K562 (cell line): ENCODE data around the gene NDUFAB1. TPM values are rescaled to one million over a fixed set of nuclear protein-coding genes. Genes with fewer than 3 reads are reported as not detected.

Experiments used
- ATAC-seq: fragments of 200-7000 bp; cut with Tn5 transposase; 3 replicates; pipeline ENCODE4 v1.9.1; 2020; ENCODE audit warnings: moderate library complexity
- BruUV-seq: library from RNA; stranded (reverse); fragments of 400-500 nt; replicated peaks from 2 replicates; lab custom pipeline; 2021; lab: Mats Ljungman, UMichigan
- CTCF ChIA-PET: fragments of 300-600 bp; formaldehyde crosslinking; extraction: SDS; loops from one replicate; lab custom pipeline; 2021; ENCODE audit warnings: low intra/inter-chr PET ratio; lab: Yijun Ruan, JAX
- POLR2A ChIA-PET: fragments of 300-600, 350-650 bp; sonication (Branson Sonifier 250); formaldehyde crosslinking; extraction: SDS; loops from one replicate; lab custom pipeline; 2021; ENCODE audit warnings: antibody characterized with exemption, inconsistent platforms; lab: Yijun Ruan, JAX
- DNase-seq, 4 experiments: peaks; one replicate each; pipeline versions ENCODE4 v3.0.0 to v3.0.0-alpha.2; 2011 to 2018; ENCODE audit warnings: low spot score in 3 of 4, mixed read lengths in 3 of 4; ENCODE audit errors: extremely low read depth in 1 of 4
- FAIRE-seq: peaks from 2 replicates; lab custom pipeline; 2011; peaks lifted over from hg19 to GRCh38; lab: Jason Lieb, UNC
- H2AFZ ChIP-seq: 2 replicates; pipeline ENCODE4 v1.6.0; 2011; ENCODE audit warnings: low read depth, low read length, control low read depth, inconsistent platforms
- H3K27ac ChIP-seq: fragments of 200-600 bp; 3 replicates; pipeline ENCODE4 v1.8.0; 2011; ENCODE audit warnings: low read depth, mild to moderate bottlenecking, control low read depth, inconsistent platforms, low read length, moderate library complexity, mixed read lengths; ENCODE audit errors: extremely low read depth
- H3K27me3 ChIP-seq, 2 experiments: fragments of 300-600 bp in 1 of 2; 2 replicates in 1 of 2; 3 replicates in 1 of 2; pipeline versions ENCODE4 v1.6.0 to v1.8.0; 2011; ENCODE audit warnings: inconsistent platforms in 2 of 2, low read length in 2 of 2, mild to moderate bottlenecking in 1 of 2, mixed read lengths in 1 of 2, moderate library complexity in 1 of 2; ENCODE audit not compliant: control insufficient read depth in 2 of 2, insufficient read depth in 2 of 2
- H3K36me3 ChIP-seq: fragments of 300-600 bp; 3 replicates; pipeline ENCODE4 v1.8.0; 2011; ENCODE audit warnings: mild to moderate bottlenecking, low read length, inconsistent platforms; ENCODE audit not compliant: control insufficient read depth, insufficient read depth
- H3K4me1 ChIP-seq, 2 experiments: fragments of 200-600 bp in 1 of 2; replicated peaks in 1 of 2; 2 replicates in 1 of 2; 3 replicates in 1 of 2; pipeline versions ENCODE4 v1.5.1 to v1.8.0; 2011; ENCODE audit warnings: inconsistent platforms in 2 of 2, low read length in 2 of 2, mild to moderate bottlenecking in 1 of 2, mixed read lengths in 1 of 2, moderate library complexity in 1 of 2; ENCODE audit not compliant: control insufficient read depth in 2 of 2, insufficient read depth in 2 of 2
- H3K4me2 ChIP-seq: 2 replicates; pipeline ENCODE4 v1.6.1; 2011; ENCODE audit warnings: low read length, control low read depth, inconsistent platforms, mixed read lengths; ENCODE audit not compliant: insufficient read depth
- H3K4me3 ChIP-seq: fragments of 200-600 bp; sonication (generic), shearing (Covaris generic); 2 replicates; pipeline ENCODE4 v1.5.1; 2016; ENCODE audit warnings: control low read depth, inconsistent platforms
- H3K79me2 ChIP-seq: fragments of 200-600 bp; 3 replicates; pipeline ENCODE4 v1.8.0; 2011; ENCODE audit warnings: low read length, inconsistent platforms; ENCODE audit not compliant: control insufficient read depth, insufficient read depth
- H3K9ac ChIP-seq, 2 experiments: 2 replicates each; pipeline versions ENCODE4 v1.6.0 to v1.6.1; 2011; ENCODE audit warnings: low read depth in 2 of 2, low read length in 2 of 2, control low read depth in 1 of 2, inconsistent platforms in 1 of 2, mild to moderate bottlenecking in 1 of 2, mixed read lengths in 1 of 2; ENCODE audit not compliant: insufficient read depth in 1 of 2
- H3K9me1 ChIP-seq: one replicate; pipeline ENCODE4 v1.6.0; 2011; ENCODE audit warnings: inconsistent platforms, mild to moderate bottlenecking, low read length, moderate library complexity; ENCODE audit not compliant: control insufficient read depth, insufficient read depth
- H3K9me3 ChIP-seq: replicated peaks from 2 replicates; pipeline ENCODE4 v1.5.1; 2011; ENCODE audit warnings: low read depth, low read length, inconsistent platforms; ENCODE audit not compliant: control insufficient read depth, insufficient read depth
- H4K20me1 ChIP-seq: replicated peaks from 2 replicates; pipeline ENCODE4 v1.6.1; 2011; ENCODE audit warnings: low read length, inconsistent platforms, mixed read lengths; ENCODE audit not compliant: control insufficient read depth, insufficient read depth
- ESRRB ChIP-seq: fragments of 250-450 bp; sonication (Bioruptor Pico); IDR thresholded peaks from 2 replicates; pipeline ENCODE4 v1.5.0; 2020; ENCODE audit warnings: mild to moderate bottlenecking, moderate library complexity, borderline replicate concordance
- ETV5 ChIP-seq: sonication (generic); formaldehyde crosslinking; IDR thresholded peaks from 2 replicates; pipeline ENCODE4 v1.4.0; 2020; ENCODE audit warnings: low read depth, mild to moderate bottlenecking, missing genetic modification reagents
- ETV6 ChIP-seq, 3 experiments: fragments of 150-350 bp in 1 of 3; sonication (generic) in 1 of 3; formaldehyde crosslinking in 1 of 3; IDR thresholded peaks; 2 replicates each; pipeline versions ENCODE4 v1.6.1 to v1.8.0; 2014 to 2022; ENCODE audit warnings: borderline replicate concordance in 2 of 3, low read depth in 2 of 3, antibody characterized with exemption in 1 of 3, low read length in 1 of 3, mild to moderate bottlenecking in 1 of 3, missing genetic modification reagents in 1 of 3
- FIP1L1 ChIP-seq: fragments of 200-400 bp; formaldehyde crosslinking; IDR thresholded peaks from 2 replicates; pipeline ENCODE4 v1.6.1; 2018; ENCODE audit warnings: mild to moderate bottlenecking, low read depth, low read length; ENCODE audit not compliant: poor library complexity, severe bottlenecking
- GTF3C2 ChIP-seq: IDR thresholded peaks from 3 replicates; pipeline ENCODE4 v1.6.1; 2011; ENCODE audit warnings: borderline replicate concordance, mild to moderate bottlenecking, moderate library complexity; ENCODE audit not compliant: insufficient read length; ENCODE audit errors: extremely low read depth
- HNRNPK ChIP-seq: fragments of 200-400 bp; formaldehyde crosslinking; IDR thresholded peaks from one replicate; pipeline ENCODE4 v1.6.1; 2018; ENCODE audit warnings: mild to moderate bottlenecking, low read depth, low read length; ENCODE audit not compliant: poor library complexity, severe bottlenecking
- KDM5B ChIP-seq: fragments of 200-600 bp; sonication (generic); IDR thresholded peaks from 2 replicates; pipeline ENCODE4 v1.6.1; 2012; ENCODE audit warnings: low read depth, mild to moderate bottlenecking, moderate library complexity, low read length, control low read depth, inconsistent platforms; ENCODE audit not compliant: insufficient replicate concordance
- MAFF ChIP-seq: IDR thresholded peaks from 2 replicates; pipeline ENCODE4 v1.6.1; 2012; ENCODE audit warnings: low read length, improper control_type of control experiment
- MYBL2 ChIP-seq, 2 experiments: fragments of 450-650 bp in 1 of 2; sonication (generic) in 1 of 2; formaldehyde crosslinking in 1 of 2; IDR thresholded peaks; 2 replicates each; pipeline versions ENCODE4 v1.6.1 to v1.8.1; 2017 to 2022; ENCODE audit warnings: borderline replicate concordance in 1 of 2, inconsistent platforms in 1 of 2, low read depth in 1 of 2, mild to moderate bottlenecking in 1 of 2, missing genetic modification reagents in 1 of 2, moderate library complexity in 1 of 2
- PHB ChIP-seq: fragments of 250-450 bp; sonication (Bioruptor Pico); IDR thresholded peaks from 2 replicates; pipeline ENCODE4 v1.5.0; 2021
- RFX1 ChIP-seq: fragments of 450-650 bp; IDR thresholded peaks from 2 replicates; pipeline ENCODE4 v1.6.1; 2016; ENCODE audit warnings: mild to moderate bottlenecking, moderate library complexity
- ZFX ChIP-seq: sonication (generic); formaldehyde crosslinking; IDR thresholded peaks from 2 replicates; pipeline ENCODE4 v1.8.0; 2022; ENCODE audit warnings: mild to moderate bottlenecking, missing genetic modification reagents, moderate library complexity
- ZZZ3 ChIP-seq: fragments of 450-650 bp; IDR thresholded peaks from 2 replicates; pipeline ENCODE4 v1.6.1; 2016; ENCODE audit warnings: antibody characterized with exemption, mild to moderate bottlenecking, moderate library complexity
- WGBS: fragments of 100-300 bp; shearing (Covaris generic); methylation state at CpG from one replicate; pipeline ENCODE4 v1.1.6; 2016; ENCODE audit warnings: low coverage, mixed read lengths; ENCODE audit not compliant: insufficient coverage; ENCODE audit errors: missing lambda C conversion rate; 5-methylcytosine and 5-hydroxymethylcytosine counted together
- in situ Hi-C: fragments of 300-500 bp; cut with MboI; formaldehyde crosslinking; loops from 4 replicates; pipeline ENCODE4 v1.15.0; 2018; ENCODE audit warnings: inconsistent platforms, mixed read lengths
- intact Hi-C: fragments of 100-400 bp; cut with micrococcal nuclease; formaldehyde crosslinking; loops from 2 replicates; pipeline ENCODE4 v1.14.2; 2022
- polyA plus RNA-seq, 8 experiments: library from polyadenylated mRNA; depleted of rRNA in 4 of 8; stranded (reverse) in 5 of 8; unstranded in 3 of 8; fragments of >200 nt; fragmentation: Nextera tagmentation in 2 of 8; fragmentation: Illumina TruSeq in 1 of 8; extraction: Ambion mirVana in 2 of 8; extraction: Trizol in 1 of 8; gene quantifications; 2 replicates each; pipeline versions ENCODE4 v1.2.1 to v1.2.3, GENCODE V29; 2011 to 2014; ENCODE audit warnings: inconsistent platforms in 1 of 8, missing spikeins in 1 of 8
- total RNA-seq, 7 experiments: library from RNA; depleted of rRNA in 6 of 7; stranded (reverse); fragments of >200 nt in 6 of 7; fragmentation: Illumina TruSeq in 2 of 7; extraction: Trizol in 2 of 7; gene quantifications; 2 replicates each; pipeline versions ENCODE4 v1.2.1 to v1.2.3, GENCODE V29; 2011 to 2021; ENCODE audit warnings: low replicate concordance in 1 of 7
- TF ChIP-seq, protein P1 (sequence below), 2 experiments: IDR thresholded peaks; 2 replicates each; pipeline ENCODE4 v1.6.1; 2011; ENCODE audit warnings: borderline replicate concordance in 1 of 2, control low read depth in 1 of 2, low read depth in 1 of 2, low read length in 1 of 2, mild to moderate bottlenecking in 1 of 2, mixed read lengths in 1 of 2, moderate library complexity in 1 of 2; ENCODE audit not compliant: insufficient read depth in 1 of 2, insufficient read length in 1 of 2, poor library complexity in 1 of 2, severe bottlenecking in 1 of 2; ENCODE audit errors: extremely low read depth in 1 of 2

Gene NDUFAB1
- total and polyA plus RNA-seq, 9 of the 15 experiments (the other 6 are each of a cell fraction or from before 2014, with no cell fraction given), result 123 to 481 (median 238) TPM

DNA sequence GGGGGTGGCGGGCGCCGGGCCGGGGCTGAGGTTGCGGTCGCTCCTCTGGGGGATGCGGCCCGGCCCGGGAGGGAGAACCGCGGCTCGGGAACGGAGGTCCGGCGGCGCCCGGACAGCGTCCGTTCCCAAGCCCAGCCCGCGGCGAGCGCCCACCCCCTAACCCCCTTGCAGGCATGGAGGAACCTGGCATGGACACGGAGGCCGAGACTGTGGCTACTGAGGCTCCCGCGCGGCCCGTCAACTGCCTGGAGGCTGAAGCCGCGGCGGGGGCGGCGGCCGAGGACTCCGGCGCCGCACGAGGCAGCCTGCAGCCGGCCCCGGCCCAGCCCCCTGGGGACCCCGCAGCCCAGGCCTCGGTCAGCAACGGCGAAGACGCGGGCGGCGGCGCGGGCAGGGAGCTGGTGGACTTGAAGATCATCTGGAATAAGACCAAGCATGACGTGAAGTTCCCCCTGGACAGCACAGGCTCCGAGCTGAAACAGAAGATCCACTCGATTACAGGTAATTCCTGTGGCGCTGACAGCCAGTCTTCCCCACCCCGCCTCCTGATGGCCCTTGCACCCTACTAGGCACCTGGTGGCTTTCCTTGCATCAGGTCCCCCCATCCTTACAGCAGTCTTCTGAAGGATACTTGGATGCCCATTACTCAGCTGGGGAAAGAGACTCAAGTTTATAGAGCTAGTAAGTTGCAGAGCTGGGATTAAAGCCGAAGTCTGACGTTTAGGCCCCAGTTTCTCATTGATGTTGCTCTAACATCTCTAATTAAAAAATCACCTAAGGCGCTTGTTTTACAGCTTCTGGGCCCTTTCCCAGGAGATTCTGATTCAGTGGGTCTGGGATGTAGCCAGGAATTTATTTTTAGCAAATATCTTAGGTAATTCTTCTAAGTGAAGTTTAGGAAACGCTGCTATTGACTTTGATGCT, 38.1 kb downstream of the NDUFAB1 start:
- DNase-seq (peak in 2 of 4 experiments; percentile 15 to 40), ATAC-seq (peak; percentile 21), FAIRE-seq (no peak)
- Histone ChIP-seq H3K9ac (peak overlapping the region; percentile 91 to 96), H3K79me2 (peaks cover 64% of the 10 kb centered on the region), H3K27me3 (no peaks in the 10 kb centered on the region), H3K36me3 (peaks cover 58% of the 10 kb centered on the region), H3K4me1 (peaks cover 8 to 12% of the 10 kb centered on the region in 2 experiments; a peak in 3 of 5 replicates), H2AFZ (peak overlapping the region; percentile 71), H3K4me3 (peak overlapping the region; percentile 97), H3K9me3 (no peaks in the 10 kb centered on the region), H3K27ac (peak overlapping the region; percentile 92), H3K9me1 (no peaks in the 10 kb centered on the region), H4K20me1 (no peaks in the 10 kb centered on the region), H3K4me2 (peak overlapping the region; percentile 99)
- no TSS peak for BruUV-seq
- ChIA-PET CTCF (interaction anchor here (1.6 to 1.7 kb wide), 2 partner anchors 38 to 376 kb away, joined by 4 read pairs; partner anchors contain the start of genes NDUFAB1 and SCNN1G), POLR2A (interaction anchor here (0.6 to 2.2 kb wide), 20 partner anchors 10 to 947 kb away, joined by 3 to 19 read pairs (median 3); partner anchors contain the start of genes COG7 and NDUFAB1)
- in situ Hi-C loops (no loop called here), intact Hi-C loops (loop anchor here (1.0 to 10.0 kb wide), 4 partner anchors 39 to 167 kb away; no protein-coding TSS in a partner anchor)
- WGBS, result under 1% methylated on average over 37 of the region's 60 CpGs
- TF ChIP-seq ETV6 (IDR thresholded peaks at IDR 0.05; ENCODE audit: borderline replicate concordance in 1 of 2, low read depth in 2 of 2, low read length in 1 of 2) (no peak), ETV6 (CRISPR knock-in tag; IDR thresholded peaks at IDR 0.05; ENCODE audit: borderline replicate concordance) (0 out of 2 replicates have a peak, but pooled peaks have one; percentile 53), ETV5 (CRISPR knock-in tag) (no peak), MYBL2 (IDR thresholded peaks at IDR 0.05; ENCODE audit: low read depth) (no peak), MYBL2 (CRISPR knock-in tag; IDR thresholded peaks at IDR 0.05; ENCODE audit: borderline replicate concordance) (no peak), ZFX (CRISPR knock-in tag) (peak; percentile 66), GTF3C2 (no peak), KDM5B (no peak), ZZZ3 (no peak), FIP1L1 (no peak), RFX1 (no peak), ESRRB (CRISPR knock-in tag) (no peak), HNRNPK (peak; percentile 17), MAFF (no peak), PHB (CRISPR knock-in tag) (no peak)
- TF ChIP-seq, protein P1, sequence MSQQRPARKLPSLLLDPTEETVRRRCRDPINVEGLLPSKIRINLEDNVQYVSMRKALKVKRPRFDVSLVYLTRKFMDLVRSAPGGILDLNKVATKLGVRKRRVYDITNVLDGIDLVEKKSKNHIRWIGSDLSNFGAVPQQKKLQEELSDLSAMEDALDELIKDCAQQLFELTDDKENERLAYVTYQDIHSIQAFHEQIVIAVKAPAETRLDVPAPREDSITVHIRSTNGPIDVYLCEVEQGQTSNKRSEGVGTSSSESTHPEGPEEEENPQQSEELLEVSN (IDR thresholded peaks at IDR 0.05; ENCODE audit: borderline replicate concordance in 1 of 2, extremely low read depth in 1 of 2, insufficient read depth in 1 of 2, insufficient read length in 1 of 2, low read depth in 1 of 2, low read length in 1 of 2, poor library complexity in 1 of 2, severe bottlenecking in 1 of 2), result no peak
